GM06990 (cell line): ENCODE data around the gene PCLO.

Experiments used
- DNase-seq: peaks from one replicate; pipeline ENCODE4 v3.0.0-alpha.2; 2011; ENCODE audit not compliant: insufficient read length; ENCODE audit errors: extremely low read depth
- H3K27me3 ChIP-seq: replicated peaks from 2 replicates; pipeline ENCODE4 v1.6.0; 2011; ENCODE audit warnings: low read length; ENCODE audit not compliant: control insufficient read depth, insufficient read depth
- H3K36me3 ChIP-seq: 2 replicates; pipeline ENCODE4 v1.5.1; 2011; ENCODE audit warnings: low read length; ENCODE audit not compliant: control insufficient read depth, insufficient read depth
- H3K4me3 ChIP-seq: replicated peaks from 2 replicates; pipeline ENCODE4 v1.5.1; 2011; ENCODE audit warnings: low read depth, mild to moderate bottlenecking, control low read depth, low read length
- TF ChIP-seq, protein P1 (sequence below): IDR thresholded peaks from 2 replicates; pipeline ENCODE4 v1.5.1; 2011; ENCODE audit warnings: low read length, control low read depth, mild to moderate bottlenecking, inconsistent platforms; ENCODE audit not compliant: insufficient read depth, poor library complexity, severe bottlenecking

The PCLO gene

DNA sequence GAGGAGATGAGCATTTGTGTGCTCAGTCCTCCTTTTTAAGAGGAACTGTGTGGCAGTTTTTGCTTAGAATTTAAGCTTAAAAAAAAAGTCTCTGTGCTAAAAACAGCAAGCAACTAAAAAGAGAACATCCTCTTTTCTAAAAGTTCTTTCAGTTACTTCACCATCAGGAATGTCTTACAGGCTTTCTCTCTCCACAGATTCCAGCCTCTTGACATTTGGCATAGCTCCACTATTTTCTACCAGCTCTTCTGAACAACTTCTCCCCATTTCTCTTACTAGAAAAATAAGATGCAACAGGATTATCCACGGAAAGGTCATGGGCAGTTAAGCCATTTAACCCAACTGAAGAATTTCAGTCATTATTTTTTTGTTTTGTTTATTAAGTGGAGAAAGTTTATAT, 13.2 kb downstream of the PCLO start:
- DNase-seq = no peak
- TF ChIP-seq, protein P1, sequence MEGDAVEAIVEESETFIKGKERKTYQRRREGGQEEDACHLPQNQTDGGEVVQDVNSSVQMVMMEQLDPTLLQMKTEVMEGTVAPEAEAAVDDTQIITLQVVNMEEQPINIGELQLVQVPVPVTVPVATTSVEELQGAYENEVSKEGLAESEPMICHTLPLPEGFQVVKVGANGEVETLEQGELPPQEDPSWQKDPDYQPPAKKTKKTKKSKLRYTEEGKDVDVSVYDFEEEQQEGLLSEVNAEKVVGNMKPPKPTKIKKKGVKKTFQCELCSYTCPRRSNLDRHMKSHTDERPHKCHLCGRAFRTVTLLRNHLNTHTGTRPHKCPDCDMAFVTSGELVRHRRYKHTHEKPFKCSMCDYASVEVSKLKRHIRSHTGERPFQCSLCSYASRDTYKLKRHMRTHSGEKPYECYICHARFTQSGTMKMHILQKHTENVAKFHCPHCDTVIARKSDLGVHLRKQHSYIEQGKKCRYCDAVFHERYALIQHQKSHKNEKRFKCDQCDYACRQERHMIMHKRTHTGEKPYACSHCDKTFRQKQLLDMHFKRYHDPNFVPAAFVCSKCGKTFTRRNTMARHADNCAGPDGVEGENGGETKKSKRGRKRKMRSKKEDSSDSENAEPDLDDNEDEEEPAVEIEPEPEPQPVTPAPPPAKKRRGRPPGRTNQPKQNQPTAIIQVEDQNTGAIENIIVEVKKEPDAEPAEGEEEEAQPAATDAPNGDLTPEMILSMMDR = no peak
- H3K36me3 ChIP-seq = no peaks in the 10 kb centered on the region
- no peaks in the 10 kb centered on the region for H3K27me3 ChIP-seq
- H3K4me3 ChIP-seq = no peak overlapping the region

DNA sequence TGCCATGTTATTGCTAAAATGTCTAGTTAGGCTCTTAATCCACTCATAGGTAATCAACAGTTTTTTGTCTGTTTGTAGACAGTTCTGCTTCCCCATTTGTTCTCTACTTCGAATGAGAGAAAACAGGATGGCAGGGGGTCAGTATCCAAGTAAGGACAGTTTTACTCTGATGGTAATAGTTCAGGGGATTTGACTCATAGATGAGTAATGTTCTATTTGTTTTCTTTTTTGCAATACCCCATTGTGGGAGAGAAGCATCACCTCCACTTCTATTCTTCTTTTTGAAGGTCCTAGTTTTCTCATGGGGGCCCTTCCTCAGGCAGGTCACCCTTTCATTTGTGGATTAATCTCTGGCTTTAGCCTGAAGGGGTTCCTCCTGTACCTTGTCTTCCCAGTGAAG, 13.9 kb downstream of the PCLO start:
- no peak for DNase-seq
- Histone ChIP-seq H3K27me3 (no peaks in the 10 kb centered on the region), H3K4me3 (no peak overlapping the region), H3K36me3 (no peaks in the 10 kb centered on the region)
- TF ChIP-seq, protein P1 = no peak

- H3K36me3 ChIP-seq = no peaks in the 10 kb centered on the region
- TF ChIP-seq, protein P1 = no peak
- no peaks in the 10 kb centered on the region for H3K27me3 ChIP-seq
- no peak overlapping the region for H3K4me3 ChIP-seq
- no peak for DNase-seq
Observed at GRCh38 chr7:83143107-83143506, 19.6 kb downstream of the PCLO start.

GRCh38 chr7:83142365-83142764, 20.3 kb downstream of the PCLO start:
- Histone ChIP-seq H3K27me3 (no peaks in the 10 kb centered on the region), H3K4me3 (no peak overlapping the region), H3K36me3 (no peaks in the 10 kb centered on the region)
- TF ChIP-seq, protein P1 = no peak
- no peak for DNase-seq

GRCh38 chr7:83141927-83142326, 20.8 kb downstream of the PCLO start:
- no peak overlapping the region for H3K4me3 ChIP-seq
- no peaks in the 10 kb centered on the region for H3K36me3 ChIP-seq
- no peak for DNase-seq
- TF ChIP-seq, protein P1 = no peak
- no peaks in the 10 kb centered on the region for H3K27me3 ChIP-seq
